Measurements from ENCODE around the gene KCNQ1.

Gene KCNQ1

GRCh38 chr11:2411446-2412305 lies 33.1 kb upstream of the KCNQ1 start:
- no peak for DNase-seq

GRCh38 chr11:2412323-2412722 lies 32.5 kb upstream of the KCNQ1 start:
- no peak for DNase-seq

DNA sequence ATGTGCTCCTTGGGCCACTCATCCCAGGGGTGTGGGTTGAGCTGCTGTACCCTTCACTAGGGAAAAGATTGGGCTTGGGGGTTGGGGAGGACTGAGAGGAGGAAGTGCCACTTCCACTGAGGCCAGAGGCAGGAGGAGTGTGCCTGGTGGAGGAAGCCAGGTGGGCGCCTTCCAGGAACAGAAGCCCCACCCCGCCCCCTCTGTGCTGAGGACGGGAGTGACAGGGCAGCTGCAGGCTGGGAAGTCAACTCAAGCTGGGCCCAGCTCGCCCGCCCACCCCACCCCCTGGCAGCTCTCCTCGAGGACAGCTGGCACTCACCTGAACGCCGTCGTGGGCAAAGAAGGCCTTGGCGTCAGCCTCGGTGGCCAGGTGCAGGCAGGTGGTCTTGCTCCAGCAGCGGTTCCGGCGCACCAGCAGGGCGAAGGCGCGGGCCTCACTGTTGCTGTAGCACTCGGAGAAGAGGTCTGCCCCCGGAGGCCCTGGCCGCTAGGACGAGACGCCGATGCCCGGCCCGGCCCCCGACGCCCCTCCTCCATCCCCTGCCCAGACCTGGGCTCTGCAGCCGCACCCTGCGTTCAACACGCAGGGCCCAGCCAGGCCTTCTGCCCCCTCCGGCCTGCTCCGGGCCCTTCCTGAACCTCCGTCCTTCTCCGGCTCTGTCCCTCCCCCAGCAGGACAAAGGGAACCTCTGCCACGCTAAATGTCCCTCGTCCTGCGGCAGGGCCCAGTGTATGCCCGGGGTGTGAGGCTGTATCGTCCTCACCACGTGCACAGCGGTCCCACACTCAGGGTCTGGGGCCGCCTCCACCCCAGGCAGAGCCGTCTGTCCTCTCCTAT lies 30.8 kb upstream of the KCNQ1 start:
- no peak for DNase-seq

DNA sequence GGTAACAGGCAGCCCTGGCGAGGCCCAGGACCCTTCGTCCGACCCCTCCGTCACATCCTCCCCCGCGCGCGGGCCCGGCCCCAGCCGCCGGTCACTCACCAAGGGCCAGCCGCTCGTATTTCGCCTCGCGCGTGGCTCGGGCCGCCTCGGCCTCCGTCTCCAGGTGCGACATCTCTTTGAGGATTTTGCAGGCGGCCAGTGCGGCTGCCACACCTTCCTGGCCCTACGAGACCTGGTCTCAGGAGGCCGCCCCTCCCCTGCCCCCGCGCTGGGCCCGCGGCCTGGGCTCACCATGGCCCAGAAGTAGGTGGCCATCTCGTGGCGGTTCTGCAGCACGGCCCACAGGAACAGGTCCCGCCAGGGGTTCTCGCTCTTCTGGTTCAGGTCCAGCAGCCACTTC lies 30.2 kb upstream of the KCNQ1 start:
- no peak for DNase-seq

GRCh38 chr11:2415171-2415570 lies 29.6 kb upstream of the KCNQ1 start:
- no peak for DNase-seq

GRCh38 chr11:2415601-2416380 lies 29.0 kb upstream of the KCNQ1 start:
- no peak for DNase-seq

- no peak for DNase-seq
These were observed 28.0 kb upstream of the KCNQ1 start for GRCh38 chr11:2416765-2417164.

GRCh38 chr11:2417856-2418692 lies 26.7 kb upstream of the KCNQ1 start:
- no peak for DNase-seq

- DNase-seq, result no peak
These were observed 26.0 kb upstream of the KCNQ1 start for GRCh38 chr11:2418693-2419360.

- no peak for DNase-seq
These were observed 24.9 kb upstream of the KCNQ1 start for GRCh38 chr11:2419638-2420501.

DNA sequence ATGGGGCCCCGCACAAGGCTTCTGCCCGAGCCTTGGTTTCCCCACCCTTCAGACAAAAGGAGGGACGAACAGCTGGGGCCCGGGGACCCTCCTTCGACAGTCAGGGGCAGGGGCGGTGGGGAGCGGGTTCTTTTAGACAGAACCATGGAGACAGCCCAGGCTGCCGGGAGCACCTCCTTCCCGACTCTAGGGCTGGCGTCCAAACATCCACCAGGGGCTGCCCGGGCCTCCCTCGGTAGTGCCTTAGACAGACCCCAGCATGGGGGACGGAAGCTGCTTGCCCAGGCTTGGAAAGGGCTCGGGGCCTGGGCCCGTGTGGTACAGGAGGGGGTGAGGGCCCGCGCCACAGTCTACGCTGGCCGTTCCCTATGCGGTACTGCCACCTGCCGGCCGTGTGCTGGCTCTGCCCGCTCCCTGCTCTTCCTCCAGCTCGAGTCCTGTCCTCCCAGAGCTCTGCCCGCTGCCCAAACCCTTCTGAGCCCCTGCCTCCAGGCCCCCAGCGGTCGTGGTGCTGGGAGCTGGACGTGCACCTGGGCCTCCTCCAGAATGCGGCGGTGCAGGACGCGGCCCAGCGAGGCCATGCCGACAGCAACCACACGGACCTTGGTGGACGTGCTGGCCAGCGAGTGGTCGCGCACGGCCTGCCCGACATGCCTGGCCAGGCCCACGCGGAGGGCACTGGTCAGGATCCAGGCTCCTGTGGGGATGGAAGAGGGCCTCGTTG lies 24.1 kb upstream of the KCNQ1 start:
- DNase-seq, result peak; percentile 31

- no peak for DNase-seq
These were observed 23.4 kb upstream of the KCNQ1 start for GRCh38 chr11:2421226-2421994.

GRCh38 chr11:2421996-2422395 lies 22.8 kb upstream of the KCNQ1 start:
- no peak for DNase-seq

- DNase-seq, result no peak
These were observed 22.2 kb upstream of the KCNQ1 start for GRCh38 chr11:2422461-2423156.

DNA sequence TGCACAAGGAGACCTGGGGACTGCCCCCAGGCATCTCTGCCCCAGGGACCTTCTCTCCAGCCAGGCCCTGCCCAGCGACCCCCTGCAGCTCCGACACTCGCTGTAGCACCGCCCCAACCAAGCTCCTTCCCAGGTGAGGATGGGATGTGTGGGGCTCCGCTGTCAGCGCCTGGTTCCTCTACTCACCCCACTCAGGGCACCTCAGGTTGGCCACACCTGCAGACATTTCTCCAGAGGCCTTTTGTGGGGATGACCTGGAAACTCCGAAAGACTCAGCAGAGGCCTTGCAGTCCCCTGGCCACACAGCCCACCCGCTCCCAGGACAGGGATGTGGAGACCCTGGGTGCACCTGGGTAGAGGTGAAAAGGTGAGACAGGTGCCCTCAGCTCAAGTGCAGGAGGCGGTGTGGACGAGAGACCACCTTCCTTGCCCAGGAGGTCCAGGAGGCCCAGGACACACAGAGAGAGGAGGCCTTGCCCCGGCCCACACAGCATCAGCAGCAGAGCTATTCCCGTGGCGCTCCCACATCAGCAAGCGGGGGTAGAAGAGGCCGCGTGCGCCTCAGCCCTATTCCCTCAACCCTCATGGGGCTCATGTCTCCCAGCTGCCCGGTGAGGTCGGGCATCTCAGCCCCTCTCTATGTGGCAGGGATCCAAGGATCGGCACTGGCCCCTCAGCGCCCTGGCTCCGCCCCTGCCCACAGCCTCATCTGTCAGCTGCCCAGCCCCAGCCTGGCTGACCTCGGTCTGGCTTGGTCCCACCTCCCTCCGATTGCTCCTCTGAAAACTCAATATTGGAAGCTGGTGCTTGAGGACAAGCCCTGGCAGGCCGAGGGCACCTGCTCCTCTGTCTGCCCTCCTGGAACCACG lies 21.4 kb upstream of the KCNQ1 start:
- DNase-seq, result no peak

DNA sequence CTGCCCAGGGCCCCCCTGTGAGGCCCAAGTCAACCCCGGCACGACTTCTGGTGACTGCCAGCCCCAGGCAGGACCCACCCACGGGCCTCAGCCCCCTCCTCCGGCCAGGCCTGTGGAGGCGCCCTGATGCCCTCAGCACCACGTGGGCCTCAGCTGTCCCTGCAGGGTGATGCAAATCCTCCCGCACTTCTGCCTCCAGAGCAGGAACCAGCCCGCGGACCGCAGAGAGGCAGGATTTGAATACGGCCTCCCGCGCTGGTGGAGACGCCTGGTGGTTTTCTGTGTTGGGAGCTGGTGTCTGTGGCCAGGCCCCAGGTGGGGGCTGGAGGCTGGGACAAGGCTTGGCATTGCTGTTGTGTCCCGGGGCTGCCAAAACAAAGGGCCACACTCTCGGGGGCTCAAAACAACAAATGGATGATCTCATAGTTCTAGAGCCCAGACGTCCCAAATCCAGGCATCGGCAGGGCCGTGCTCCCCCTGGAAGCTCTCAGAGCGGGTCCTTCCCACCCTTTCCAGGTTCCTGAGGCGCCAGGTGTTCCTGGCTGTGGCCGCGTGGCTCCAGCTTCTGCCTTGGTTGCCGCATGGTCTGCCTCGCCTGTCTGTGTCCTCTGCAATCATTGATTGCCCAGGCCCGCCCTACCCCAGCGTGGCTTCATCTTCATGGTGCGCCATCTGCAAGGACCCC lies 19.9 kb upstream of the KCNQ1 start:
- DNase-seq, result no peak

- DNase-seq, result no peak
These were observed 19.3 kb upstream of the KCNQ1 start for GRCh38 chr11:2425506-2425905.

Measured in NCI-H2171 (cell line).